B cell (primary cell): Measurements from ENCODE around the gene TAGLN3.

Experiments used
- EZH2 ChIP-seq: IDR thresholded peaks from 2 replicates; pipeline ENCODE4 v1.6.1; 2012; ENCODE audit warnings: borderline replicate concordance, low read depth, mild to moderate bottlenecking, moderate library complexity, low read length; ENCODE audit not compliant: insufficient read depth, poor library complexity, severe bottlenecking
- TF ChIP-seq, protein P1 (sequence below): fragments of 200-600 bp; IDR thresholded peaks from one replicate; pipeline ENCODE4 v1.8.0; 2022; ENCODE audit warnings: antibody characterized with exemption, mild to moderate bottlenecking

DNA sequence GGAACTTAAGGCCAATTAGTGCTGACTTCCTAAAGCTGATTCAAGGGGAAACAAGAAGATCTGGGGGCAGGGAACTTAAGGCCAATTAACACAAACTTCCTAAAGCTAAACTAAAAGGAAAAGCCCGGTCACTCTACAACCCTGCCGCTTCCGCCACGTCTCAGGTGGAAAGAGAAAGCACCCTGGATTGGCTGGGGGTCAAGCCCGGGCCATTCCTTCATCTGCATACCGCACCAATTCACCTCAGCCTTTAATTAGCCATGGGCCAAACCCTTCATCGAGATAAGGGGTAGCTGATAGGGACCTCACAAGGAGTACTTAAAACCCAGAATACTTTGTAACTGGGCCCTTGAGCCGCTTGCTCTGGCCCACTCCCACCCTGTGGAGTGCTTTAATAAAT lies 50.2 kb downstream of the TAGLN3 start:
- TF ChIP-seq, protein P1, sequence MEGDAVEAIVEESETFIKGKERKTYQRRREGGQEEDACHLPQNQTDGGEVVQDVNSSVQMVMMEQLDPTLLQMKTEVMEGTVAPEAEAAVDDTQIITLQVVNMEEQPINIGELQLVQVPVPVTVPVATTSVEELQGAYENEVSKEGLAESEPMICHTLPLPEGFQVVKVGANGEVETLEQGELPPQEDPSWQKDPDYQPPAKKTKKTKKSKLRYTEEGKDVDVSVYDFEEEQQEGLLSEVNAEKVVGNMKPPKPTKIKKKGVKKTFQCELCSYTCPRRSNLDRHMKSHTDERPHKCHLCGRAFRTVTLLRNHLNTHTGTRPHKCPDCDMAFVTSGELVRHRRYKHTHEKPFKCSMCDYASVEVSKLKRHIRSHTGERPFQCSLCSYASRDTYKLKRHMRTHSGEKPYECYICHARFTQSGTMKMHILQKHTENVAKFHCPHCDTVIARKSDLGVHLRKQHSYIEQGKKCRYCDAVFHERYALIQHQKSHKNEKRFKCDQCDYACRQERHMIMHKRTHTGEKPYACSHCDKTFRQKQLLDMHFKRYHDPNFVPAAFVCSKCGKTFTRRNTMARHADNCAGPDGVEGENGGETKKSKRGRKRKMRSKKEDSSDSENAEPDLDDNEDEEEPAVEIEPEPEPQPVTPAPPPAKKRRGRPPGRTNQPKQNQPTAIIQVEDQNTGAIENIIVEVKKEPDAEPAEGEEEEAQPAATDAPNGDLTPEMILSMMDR: no peak
- no peak for TF ChIP-seq EZH2
